ENCODE data around the gene ZNF576. TPM values are rescaled to one million over a fixed set of nuclear protein-coding genes. Genes with fewer than 3 reads are reported as not detected.

The ZNF576 gene
- total and polyA plus RNA-seq, 2 of the 13 experiments (the other 11 are each of a cell fraction or from before 2014, with no cell fraction given), result 7.2 to 9.6 TPM

DNA sequence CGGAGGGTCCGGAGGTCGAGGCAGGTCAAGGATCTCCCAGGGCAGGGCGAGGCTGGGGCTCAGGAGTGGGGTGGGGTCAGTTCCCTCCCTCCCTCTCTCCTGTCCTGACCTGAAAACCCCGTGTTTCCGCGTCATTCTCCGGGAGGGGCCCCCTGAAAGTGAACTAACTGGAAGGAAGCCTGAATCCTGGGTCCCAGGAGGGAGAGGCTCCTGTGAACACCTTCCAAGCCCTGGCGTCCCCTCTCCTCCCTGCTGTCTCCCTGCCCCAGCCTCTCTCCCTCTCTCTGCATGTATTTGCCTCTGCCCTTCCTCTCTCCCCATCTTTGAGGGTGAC, 44.0 kb downstream of the ZNF576 start:
- no peaks in the 10 kb centered on the region for H3K79me2 ChIP-seq (ENCODE audit: insufficient read depth, low read length)
- POLR2A ChIA-PET, result no interaction called here
- no peaks in the 10 kb centered on the region for H3K36me3 ChIP-seq (replicated peaks in 1 of 2; ENCODE audit: control insufficient read depth in 1 of 2, insufficient read depth in 2 of 2, low read length in 2 of 2)
- no peak overlapping the region for H2AFZ ChIP-seq (ENCODE audit: low read length)
- peaks cover 47% of the 10 kb centered on the region for H3K4me1 ChIP-seq (ENCODE audit: insufficient read depth, low read length)
- DNase-seq (ENCODE audit: low spot score), result no peak
- H3K27me3 ChIP-seq (ENCODE audit: control insufficient read depth in 1 of 2, insufficient read depth in 2 of 2, low read length in 2 of 2), result no peaks in the 10 kb centered on the region
- CTCF ChIA-PET (ENCODE audit: low intra/inter-chr PET ratio, low total read pairs), result no interaction called here
- TF ChIP-seq, protein P1, sequence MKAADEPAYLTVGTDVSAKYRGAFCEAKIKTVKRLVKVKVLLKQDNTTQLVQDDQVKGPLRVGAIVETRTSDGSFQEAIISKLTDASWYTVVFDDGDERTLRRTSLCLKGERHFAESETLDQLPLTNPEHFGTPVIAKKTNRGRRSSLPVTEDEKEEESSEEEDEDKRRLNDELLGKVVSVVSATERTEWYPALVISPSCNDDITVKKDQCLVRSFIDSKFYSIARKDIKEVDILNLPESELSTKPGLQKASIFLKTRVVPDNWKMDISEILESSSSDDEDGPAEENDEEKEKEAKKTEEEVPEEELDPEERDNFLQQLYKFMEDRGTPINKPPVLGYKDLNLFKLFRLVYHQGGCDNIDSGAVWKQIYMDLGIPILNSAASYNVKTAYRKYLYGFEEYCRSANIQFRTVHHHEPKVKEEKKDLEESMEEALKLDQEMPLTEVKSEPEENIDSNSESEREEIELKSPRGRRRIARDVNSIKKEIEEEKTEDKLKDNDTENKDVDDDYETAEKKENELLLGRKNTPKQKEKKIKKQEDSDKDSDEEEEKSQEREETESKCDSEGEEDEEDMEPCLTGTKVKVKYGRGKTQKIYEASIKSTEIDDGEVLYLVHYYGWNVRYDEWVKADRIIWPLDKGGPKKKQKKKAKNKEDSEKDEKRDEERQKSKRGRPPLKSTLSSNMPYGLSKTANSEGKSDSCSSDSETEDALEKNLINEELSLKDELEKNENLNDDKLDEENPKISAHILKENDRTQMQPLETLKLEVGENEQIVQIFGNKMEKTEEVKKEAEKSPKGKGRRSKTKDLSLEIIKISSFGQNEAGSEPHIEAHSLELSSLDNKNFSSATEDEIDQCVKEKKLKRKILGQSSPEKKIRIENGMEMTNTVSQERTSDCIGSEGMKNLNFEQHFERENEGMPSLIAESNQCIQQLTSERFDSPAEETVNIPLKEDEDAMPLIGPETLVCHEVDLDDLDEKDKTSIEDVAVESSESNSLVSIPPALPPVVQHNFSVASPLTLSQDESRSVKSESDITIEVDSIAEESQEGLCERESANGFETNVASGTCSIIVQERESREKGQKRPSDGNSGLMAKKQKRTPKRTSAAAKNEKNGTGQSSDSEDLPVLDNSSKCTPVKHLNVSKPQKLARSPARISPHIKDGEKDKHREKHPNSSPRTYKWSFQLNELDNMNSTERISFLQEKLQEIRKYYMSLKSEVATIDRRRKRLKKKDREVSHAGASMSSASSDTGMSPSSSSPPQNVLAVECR (CRISPR knock-in tag; IDR thresholded peaks at IDR 0.05; ENCODE audit: borderline replicate concordance), result 0 out of 2 replicates have a peak, but pooled peaks have one; percentile 2
- TF ChIP-seq ZNF234 (CRISPR knock-in tag; conservative IDR thresholded peaks at IDR 0.05), result 0 out of 2 replicates have a peak, but pooled peaks have one; percentile 12
- no peak for TF ChIP-seq ZNF224 (CRISPR knock-in tag; IDR thresholded peaks at IDR 0.05)
- TF ChIP-seq, protein P2, sequence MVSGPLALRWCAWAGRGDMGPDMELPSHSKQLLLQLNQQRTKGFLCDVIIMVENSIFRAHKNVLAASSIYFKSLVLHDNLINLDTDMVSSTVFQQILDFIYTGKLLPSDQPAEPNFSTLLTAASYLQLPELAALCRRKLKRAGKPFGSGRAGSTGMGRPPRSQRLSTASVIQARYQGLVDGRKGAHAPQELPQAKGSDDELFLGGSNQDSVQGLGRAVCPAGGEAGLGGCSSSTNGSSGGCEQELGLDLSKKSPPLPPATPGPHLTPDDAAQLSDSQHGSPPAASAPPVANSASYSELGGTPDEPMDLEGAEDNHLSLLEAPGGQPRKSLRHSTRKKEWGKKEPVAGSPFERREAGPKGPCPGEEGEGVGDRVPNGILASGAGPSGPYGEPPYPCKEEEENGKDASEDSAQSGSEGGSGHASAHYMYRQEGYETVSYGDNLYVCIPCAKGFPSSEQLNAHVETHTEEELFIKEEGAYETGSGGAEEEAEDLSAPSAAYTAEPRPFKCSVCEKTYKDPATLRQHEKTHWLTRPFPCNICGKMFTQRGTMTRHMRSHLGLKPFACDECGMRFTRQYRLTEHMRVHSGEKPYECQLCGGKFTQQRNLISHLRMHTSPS (CRISPR knock-in tag; IDR thresholded peaks at IDR 0.05; ENCODE audit: low read depth), result no peak
- TF ChIP-seq ZNF143 (CRISPR knock-in tag; IDR thresholded peaks at IDR 0.05), result no peak
- TF ChIP-seq SOX6 (IDR thresholded peaks at IDR 0.05), result no peak
- 0 out of 2 replicates have a peak, but pooled peaks have one; percentile 11 for TF ChIP-seq SOX6 (CRISPR knock-in tag; IDR thresholded peaks at IDR 0.05)
- no peak for TF ChIP-seq TCF7 (IDR thresholded peaks at IDR 0.05; ENCODE audit: low read depth)
- no peak for TF ChIP-seq GPN1 (CRISPR knock-in tag; IDR thresholded peaks at IDR 0.05; ENCODE audit: borderline replicate concordance)
- 0 out of 2 replicates have a peak, but pooled peaks have one; percentile 2 for TF ChIP-seq RXRB (CRISPR knock-in tag; IDR thresholded peaks at IDR 0.05; ENCODE audit: borderline replicate concordance)
- TF ChIP-seq BORCS8-MEF2B (CRISPR knock-in tag; IDR thresholded peaks at IDR 0.05), result 0 out of 2 replicates have a peak, but pooled peaks have one; percentile 10
- TF ChIP-seq NR2F1 (CRISPR knock-in tag; IDR thresholded peaks at IDR 0.05), result 0 out of 4 replicates have a peak, but pooled peaks of 1 of the 2 experiments have one; percentile 16
- no peak for TF ChIP-seq KLF16 (CRISPR knock-in tag; IDR thresholded peaks at IDR 0.05)
- peak; percentile 8 for TF ChIP-seq HNRNPLL (IDR thresholded peaks at IDR 0.05; ENCODE audit: low read depth, low read length, poor library complexity, severe bottlenecking)
- H3K4me3 ChIP-seq (replicated peaks in 1 of 3; ENCODE audit: insufficient read depth in 1 of 3, low read depth in 2 of 3, low read length in 3 of 3), result peak overlapping the region in 2 of 3 experiments; percentile 83 to 84; a peak in 5 of 6 replicates
- H3K27ac ChIP-seq (ENCODE audit: extremely low read length, insufficient read depth, low read length), result no peak overlapping the region
- intact Hi-C loops (cut with micrococcal nuclease; ENCODE audit: unreplicated experiment), result no loop called here
- BruUV-seq (replicated peaks), result no TSS peak
- H3K9ac ChIP-seq (ENCODE audit: insufficient read depth, low read depth, low read length), result peak overlapping the region; percentile 62
- H3K4me2 ChIP-seq (ENCODE audit: low read depth, low read length), result peak overlapping the region; percentile 88
- WGBS (ENCODE audit: low lambda C conversion rate), result 9% methylated on average over 6 of the region's 9 CpGs
- in situ Hi-C loops (cut with HindIII; ENCODE audit: extremely low pct_ligation_motif_present, low pct_unique_long_range_greater_than_20kb), result no loop called here
- ATAC-seq, result no peak; the same call in 2 of the 3 replicates
- H4K20me1 ChIP-seq (ENCODE audit: insufficient read depth, low read length), result no peaks in the 10 kb centered on the region
- no peaks in the 10 kb centered on the region for H3K9me3 ChIP-seq (ENCODE audit: low read length)
- no peak for FAIRE-seq
